ENCODE data around the gene MCCD1.

Gene MCCD1

GRCh38 chr6:31573239-31574105 lies 44.7 kb downstream of the MCCD1 start:
- no peak for DNase-seq

- DNase-seq = no peak
Measured at GRCh38 chr6:31574106-31575061, 45.6 kb downstream of the MCCD1 start.

GRCh38 chr6:31575335-31575901 lies 46.7 kb downstream of the MCCD1 start, which contains the start of gene TNF:
Gene TNF, plus strand, starts transcription at chr6:31575565. Its CDS starts 177 bp downstream, at chr6:31575742.
- DNase-seq = peak; percentile 85

- no peak for DNase-seq
Measured at GRCh38 chr6:31575952-31576685, 47.4 kb downstream of the MCCD1 start.

GRCh38 chr6:31576897-31577578 lies 48.3 kb downstream of the MCCD1 start:
- DNase-seq = peak; percentile 48

- peak; percentile 26 for DNase-seq
Measured at GRCh38 chr6:31577579-31577966, 48.8 kb downstream of the MCCD1 start.

- peak; percentile 56 for DNase-seq
Measured at GRCh38 chr6:31578184-31579118, 49.7 kb downstream of the MCCD1 start.

GRCh38 chr6:31579119-31579505 lies 50.4 kb downstream of the MCCD1 start:
- peak; percentile 48 for DNase-seq
